Measurements from ENCODE around the gene PTPRG. TPM values are rescaled to one million over a fixed set of nuclear protein-coding genes. Genes with fewer than 3 reads are reported as not detected.

The PTPRG gene
- total RNA-seq, 1 experiment from 2014 or later: 11.7 TPM

GRCh38 chr3:61729038-61729634 lies 167.8 kb downstream of the PTPRG start:
- H3K27ac ChIP-seq (ENCODE audit: low read depth, low read length, poor library complexity, severe bottlenecking): no peak overlapping the region
- CTCF ChIA-PET: no interaction called here
- intact Hi-C loops (cut with micrococcal nuclease; ENCODE audit: unreplicated experiment): no loop called here
- no peaks in the 10 kb centered on the region for H3K27me3 ChIP-seq (replicated peaks; ENCODE audit: insufficient read depth, low read depth, low read length, poor library complexity)
- H3K4me1 ChIP-seq (ENCODE audit: insufficient read depth, low read length, poor library complexity, severe bottlenecking): no peaks in the 10 kb centered on the region
- no peak overlapping the region for H3K4me3 ChIP-seq (ENCODE audit: low read depth, low read length, poor library complexity, severe bottlenecking)
- no TSS peak for BruUV-seq (replicated peaks)
- H3K9me3 ChIP-seq (ENCODE audit: low read depth, low read length, poor library complexity, severe bottlenecking): no peaks in the 10 kb centered on the region
- no peak for TF ChIP-seq CTCF (conservative IDR thresholded peaks at IDR 0.05; ENCODE audit: low read depth, low read length)
- H3K36me3 ChIP-seq (ENCODE audit: insufficient read depth, low read length, poor library complexity, severe bottlenecking): no peaks in the 10 kb centered on the region
- no peak for DNase-seq (ENCODE audit: low spot score)
- POLR2A ChIA-PET (ENCODE audit: low non-redundant PET): no interaction called here

GRCh38 chr3:61730056-61730455 lies 168.7 kb downstream of the PTPRG start:
- ChIA-PET POLR2A (ENCODE audit: low non-redundant PET) (no interaction called here), CTCF (interaction anchor here (0.7 kb wide), 1 partner anchor 458 kb away, joined by 4 read pairs; no protein-coding TSS in a partner anchor)
- no peak for TF ChIP-seq CTCF (conservative IDR thresholded peaks at IDR 0.05; ENCODE audit: low read depth, low read length)
- TF ChIP-seq EZH2 (IDR thresholded peaks at IDR 0.05; ENCODE audit: borderline replicate concordance, low read depth, low read length, poor library complexity, severe bottlenecking): no peak
- H3K4me3 ChIP-seq (ENCODE audit: low read depth, low read length, poor library complexity, severe bottlenecking): no peak overlapping the region
- no TSS peak for BruUV-seq (replicated peaks)
- no peaks in the 10 kb centered on the region for H3K9me3 ChIP-seq (ENCODE audit: low read depth, low read length, poor library complexity, severe bottlenecking)
- H3K36me3 ChIP-seq (ENCODE audit: insufficient read depth, low read length, poor library complexity, severe bottlenecking): no peaks in the 10 kb centered on the region
- intact Hi-C loops (cut with micrococcal nuclease; ENCODE audit: unreplicated experiment): no loop called here
- no peak overlapping the region for H3K27ac ChIP-seq (ENCODE audit: low read depth, low read length, poor library complexity, severe bottlenecking)
- H3K4me1 ChIP-seq (ENCODE audit: insufficient read depth, low read length, poor library complexity, severe bottlenecking): no peaks in the 10 kb centered on the region
- H3K27me3 ChIP-seq (replicated peaks; ENCODE audit: insufficient read depth, low read depth, low read length, poor library complexity): no peaks in the 10 kb centered on the region
- no peak for DNase-seq (ENCODE audit: low spot score)

DNA sequence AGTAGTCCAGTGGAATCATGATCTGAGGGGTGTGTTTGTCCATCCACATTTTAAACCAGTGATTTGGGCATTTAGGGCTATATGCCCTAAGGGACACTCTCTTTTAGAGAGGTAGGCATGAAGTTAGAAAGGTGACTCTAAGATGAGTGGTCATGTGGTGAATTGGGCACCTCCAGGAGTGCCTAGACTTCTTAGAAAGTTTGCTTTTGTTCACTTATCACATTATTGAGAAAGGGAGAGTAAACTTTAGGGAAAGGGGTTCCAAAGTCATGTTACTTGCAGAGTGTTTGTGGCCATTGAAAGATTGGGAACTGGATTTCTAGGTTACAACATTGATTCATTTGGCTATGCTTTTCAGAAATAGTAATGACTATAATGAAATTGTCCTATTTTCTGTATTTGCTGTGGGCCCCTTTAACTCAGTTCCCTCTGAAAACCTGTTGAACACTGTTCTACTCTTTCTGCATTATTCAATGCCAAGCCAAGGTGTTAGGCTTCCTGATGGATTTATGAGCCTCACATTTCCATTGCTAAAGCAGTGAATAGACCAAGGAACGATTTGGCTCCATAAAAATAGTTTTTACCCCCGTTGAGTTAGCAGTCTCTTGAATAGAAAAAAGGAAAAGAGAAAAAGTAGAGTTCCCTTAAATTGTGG lies 169.3 kb downstream of the PTPRG start:
- TF ChIP-seq CTCF (conservative IDR thresholded peaks at IDR 0.05; ENCODE audit: low read depth, low read length) (no peak), EZH2 (IDR thresholded peaks at IDR 0.05; ENCODE audit: borderline replicate concordance, low read depth, low read length, poor library complexity, severe bottlenecking) (no peak)
- intact Hi-C loops (cut with micrococcal nuclease; ENCODE audit: unreplicated experiment): no loop called here
- CTCF ChIA-PET: interaction anchor here (0.7 kb wide), 1 partner anchor 458 kb away, joined by 4 read pairs; no protein-coding TSS in a partner anchor

More for the DNA sequence above, 169.3 kb downstream of the PTPRG start:
- Histone ChIP-seq H3K27me3 (replicated peaks; ENCODE audit: insufficient read depth, low read depth, low read length, poor library complexity) (no peaks in the 10 kb centered on the region), H3K4me1 (ENCODE audit: insufficient read depth, low read length, poor library complexity, severe bottlenecking) (no peaks in the 10 kb centered on the region), H3K27ac (ENCODE audit: low read depth, low read length, poor library complexity, severe bottlenecking) (no peak overlapping the region), H3K9me3 (ENCODE audit: low read depth, low read length, poor library complexity, severe bottlenecking) (no peaks in the 10 kb centered on the region), H3K36me3 (ENCODE audit: insufficient read depth, low read length, poor library complexity, severe bottlenecking) (no peaks in the 10 kb centered on the region), H3K4me3 (ENCODE audit: low read depth, low read length, poor library complexity, severe bottlenecking) (no peak overlapping the region)
- BruUV-seq (replicated peaks): no TSS peak
- POLR2A ChIA-PET (ENCODE audit: low non-redundant PET): interaction anchor here (0.6 kb wide), 1 partner anchor 38 kb away, joined by 7 read pairs; no protein-coding TSS in a partner anchor
- DNase-seq (ENCODE audit: low spot score): no peak
